GM12873 (cell line): ENCODE results near the gene IFT88.

Experiments
- TF ChIP-seq, protein P1 (sequence below): IDR thresholded peaks from 2 replicates; pipeline ENCODE4 v1.5.1; 2012; ENCODE audit warnings: low read depth, mild to moderate bottlenecking, moderate library complexity, low read length, control low read depth; ENCODE audit not compliant: insufficient read depth; ENCODE audit errors: missing control alignments

IFT88 gene

DNA sequence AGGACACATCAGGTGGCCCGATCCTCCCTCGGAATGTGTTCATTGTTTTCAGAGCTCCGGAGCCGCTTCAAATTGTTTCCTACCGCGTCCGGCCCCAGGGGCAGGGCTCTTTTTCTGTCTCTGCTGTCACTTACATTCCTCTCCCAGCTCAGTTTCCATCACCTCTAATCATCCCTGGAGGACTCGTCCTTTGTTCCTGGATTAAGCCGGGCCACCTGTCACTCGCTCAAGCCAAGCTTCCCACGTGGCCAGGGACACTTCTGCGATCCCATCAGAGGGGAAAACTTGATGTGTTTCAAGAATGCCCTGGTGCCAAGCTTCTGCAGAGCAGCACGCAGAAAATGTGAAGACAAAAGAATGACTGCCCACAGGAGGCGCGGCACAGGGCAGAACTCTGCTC, 150.0 kb downstream of the IFT88 start:
- TF ChIP-seq, protein P1, sequence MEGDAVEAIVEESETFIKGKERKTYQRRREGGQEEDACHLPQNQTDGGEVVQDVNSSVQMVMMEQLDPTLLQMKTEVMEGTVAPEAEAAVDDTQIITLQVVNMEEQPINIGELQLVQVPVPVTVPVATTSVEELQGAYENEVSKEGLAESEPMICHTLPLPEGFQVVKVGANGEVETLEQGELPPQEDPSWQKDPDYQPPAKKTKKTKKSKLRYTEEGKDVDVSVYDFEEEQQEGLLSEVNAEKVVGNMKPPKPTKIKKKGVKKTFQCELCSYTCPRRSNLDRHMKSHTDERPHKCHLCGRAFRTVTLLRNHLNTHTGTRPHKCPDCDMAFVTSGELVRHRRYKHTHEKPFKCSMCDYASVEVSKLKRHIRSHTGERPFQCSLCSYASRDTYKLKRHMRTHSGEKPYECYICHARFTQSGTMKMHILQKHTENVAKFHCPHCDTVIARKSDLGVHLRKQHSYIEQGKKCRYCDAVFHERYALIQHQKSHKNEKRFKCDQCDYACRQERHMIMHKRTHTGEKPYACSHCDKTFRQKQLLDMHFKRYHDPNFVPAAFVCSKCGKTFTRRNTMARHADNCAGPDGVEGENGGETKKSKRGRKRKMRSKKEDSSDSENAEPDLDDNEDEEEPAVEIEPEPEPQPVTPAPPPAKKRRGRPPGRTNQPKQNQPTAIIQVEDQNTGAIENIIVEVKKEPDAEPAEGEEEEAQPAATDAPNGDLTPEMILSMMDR = no peak

GRCh38 chr13:20717581-20718542, 150.9 kb downstream of the IFT88 start:
- TF ChIP-seq, protein P1 = no peak

- TF ChIP-seq, protein P1 = no peak
These were observed 152.1 kb downstream of the IFT88 start for GRCh38 chr13:20718958-20719566.

- TF ChIP-seq, protein P1 = no peak
These were observed 152.8 kb downstream of the IFT88 start for GRCh38 chr13:20719783-20720182.

DNA sequence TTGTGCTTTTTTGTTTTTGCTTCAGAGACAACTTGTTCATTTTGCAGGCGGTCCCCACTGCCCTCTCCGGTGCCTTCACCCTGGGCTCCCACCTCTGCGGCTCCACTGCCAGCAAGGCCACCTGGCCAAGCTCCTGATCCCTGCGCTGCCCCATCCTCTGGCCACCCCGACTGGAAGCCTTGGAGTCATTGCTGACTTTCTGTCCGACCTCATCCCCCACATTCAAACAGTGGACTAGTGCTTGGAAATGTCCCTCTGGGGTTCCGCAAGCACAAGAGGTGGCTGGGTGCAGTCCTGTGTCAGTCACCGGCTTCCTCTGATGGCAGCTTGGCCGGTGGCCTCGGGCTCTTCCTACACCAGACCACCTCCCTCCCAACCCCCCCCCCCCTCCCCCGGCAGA, 153.5 kb downstream of the IFT88 start:
- TF ChIP-seq, protein P1 = no peak

- TF ChIP-seq, protein P1 = no peak
These were observed 154.1 kb downstream of the IFT88 start for GRCh38 chr13:20721058-20721453.

DNA sequence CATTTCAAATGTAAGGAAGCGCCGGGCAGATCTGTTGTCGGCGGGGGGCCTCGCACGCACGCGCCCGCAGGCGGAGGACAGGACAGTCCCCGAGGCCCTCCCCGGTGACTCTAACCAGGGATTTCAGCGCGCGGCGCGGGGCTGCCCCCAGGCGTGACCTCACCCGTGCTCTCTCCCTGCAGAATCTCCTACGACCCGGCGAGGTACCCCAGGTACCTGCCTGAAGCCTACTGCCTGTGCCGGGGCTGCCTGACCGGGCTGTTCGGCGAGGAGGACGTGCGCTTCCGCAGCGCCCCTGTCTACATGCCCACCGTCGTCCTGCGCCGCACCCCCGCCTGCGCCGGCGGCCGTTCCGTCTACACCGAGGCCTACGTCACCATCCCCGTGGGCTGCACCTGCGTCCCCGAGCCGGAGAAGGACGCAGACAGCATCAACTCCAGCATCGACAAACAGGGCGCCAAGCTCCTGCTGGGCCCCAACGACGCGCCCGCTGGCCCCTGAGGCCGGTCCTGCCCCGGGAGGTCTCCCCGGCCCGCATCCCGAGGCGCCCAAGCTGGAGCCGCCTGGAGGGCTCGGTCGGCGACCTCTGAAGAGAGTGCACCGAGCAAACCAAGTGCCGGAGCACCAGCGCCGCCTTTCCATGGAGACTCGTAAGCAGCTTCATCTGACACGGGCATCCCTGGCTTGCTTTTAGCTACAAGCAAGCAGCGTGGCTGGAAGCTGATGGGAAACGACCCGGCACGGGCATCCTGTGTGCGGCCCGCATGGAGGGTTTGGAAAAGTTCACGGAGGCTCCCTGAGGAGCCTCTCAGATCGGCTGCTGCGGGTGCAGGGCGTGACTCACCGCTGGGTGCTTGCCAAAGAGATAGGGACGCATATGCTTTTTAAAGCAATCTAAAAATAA, 154.7 kb downstream of the IFT88 start:
- TF ChIP-seq, protein P1 = no peak
